ENCODE measurements around the gene USP13.

DNA sequence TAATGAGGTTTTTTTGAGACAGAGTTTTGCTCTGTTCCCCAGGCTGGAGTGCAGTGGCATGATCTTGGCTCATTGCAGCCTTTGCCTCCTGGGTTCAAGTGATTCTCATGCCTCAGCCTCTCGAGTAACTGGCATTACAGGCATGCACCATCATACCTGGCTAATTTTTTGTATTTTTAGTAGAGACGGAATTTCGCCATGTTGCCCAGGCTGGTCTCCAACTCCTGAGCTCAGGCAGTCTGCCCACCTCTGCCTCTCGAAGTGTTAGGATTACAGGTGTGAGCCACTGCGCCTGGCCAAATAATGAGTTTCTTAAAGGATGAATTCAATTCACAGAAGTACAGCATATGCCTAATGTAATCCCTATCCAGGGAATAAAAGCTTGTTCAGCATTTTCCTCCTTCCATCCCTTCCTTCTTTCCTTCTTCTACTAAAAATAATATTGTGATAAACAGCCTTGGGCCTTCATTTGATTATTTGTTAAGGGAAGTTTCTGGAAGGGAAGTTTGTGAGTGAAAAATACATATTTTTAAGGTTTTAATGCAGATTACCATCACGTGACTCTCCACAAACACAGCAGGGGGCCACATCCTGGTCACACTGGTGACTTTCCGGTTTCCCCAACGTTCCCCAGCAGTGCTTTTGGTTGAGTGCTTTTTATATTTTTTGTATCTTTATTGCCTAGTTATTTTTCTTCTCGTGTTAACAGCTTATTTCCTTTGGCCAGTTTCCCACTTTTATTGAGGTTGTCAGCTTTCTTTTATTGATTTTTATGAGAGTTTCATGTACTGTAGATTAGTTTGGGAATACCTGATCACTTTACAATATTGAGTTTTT, 116.8 kb downstream of the USP13 start:
- TF ChIP-seq ZNF124 (CRISPR knock-in tag; IDR thresholded peaks at IDR 0.05) (no peak), SP1 (IDR thresholded peaks at IDR 0.05) (no peak), SP1 (CRISPR knock-in tag; IDR thresholded peaks at IDR 0.05) (no peak), KDM6A (CRISPR knock-in tag; IDR thresholded peaks at IDR 0.05; ENCODE audit: low read depth) (no peak), ZNF274 (CRISPR knock-in tag; IDR thresholded peaks at IDR 0.05) (no peak), ARID2 (CRISPR knock-in tag; IDR thresholded peaks at IDR 0.05; ENCODE audit: borderline replicate concordance) (no peak)
- TF ChIP-seq, protein P1, sequence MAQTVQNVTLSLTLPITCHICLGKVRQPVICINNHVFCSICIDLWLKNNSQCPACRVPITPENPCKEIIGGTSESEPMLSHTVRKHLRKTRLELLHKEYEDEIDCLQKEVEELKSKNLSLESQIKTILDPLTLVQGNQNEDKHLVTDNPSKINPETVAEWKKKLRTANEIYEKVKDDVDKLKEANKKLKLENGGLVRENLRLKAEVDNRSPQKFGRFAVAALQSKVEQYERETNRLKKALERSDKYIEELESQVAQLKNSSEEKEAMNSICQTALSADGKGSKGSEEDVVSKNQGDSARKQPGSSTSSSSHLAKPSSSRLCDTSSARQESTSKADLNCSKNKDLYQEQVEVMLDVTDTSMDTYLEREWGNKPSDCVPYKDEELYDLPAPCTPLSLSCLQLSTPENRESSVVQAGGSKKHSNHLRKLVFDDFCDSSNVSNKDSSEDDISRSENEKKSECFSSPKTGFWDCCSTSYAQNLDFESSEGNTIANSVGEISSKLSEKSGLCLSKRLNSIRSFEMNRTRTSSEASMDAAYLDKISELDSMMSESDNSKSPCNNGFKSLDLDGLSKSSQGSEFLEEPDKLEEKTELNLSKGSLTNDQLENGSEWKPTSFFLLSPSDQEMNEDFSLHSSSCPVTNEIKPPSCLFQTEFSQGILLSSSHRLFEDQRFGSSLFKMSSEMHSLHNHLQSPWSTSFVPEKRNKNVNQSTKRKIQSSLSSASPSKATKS (CRISPR knock-in tag; IDR thresholded peaks at IDR 0.05) = no peak
- TF ChIP-seq, protein P2, sequence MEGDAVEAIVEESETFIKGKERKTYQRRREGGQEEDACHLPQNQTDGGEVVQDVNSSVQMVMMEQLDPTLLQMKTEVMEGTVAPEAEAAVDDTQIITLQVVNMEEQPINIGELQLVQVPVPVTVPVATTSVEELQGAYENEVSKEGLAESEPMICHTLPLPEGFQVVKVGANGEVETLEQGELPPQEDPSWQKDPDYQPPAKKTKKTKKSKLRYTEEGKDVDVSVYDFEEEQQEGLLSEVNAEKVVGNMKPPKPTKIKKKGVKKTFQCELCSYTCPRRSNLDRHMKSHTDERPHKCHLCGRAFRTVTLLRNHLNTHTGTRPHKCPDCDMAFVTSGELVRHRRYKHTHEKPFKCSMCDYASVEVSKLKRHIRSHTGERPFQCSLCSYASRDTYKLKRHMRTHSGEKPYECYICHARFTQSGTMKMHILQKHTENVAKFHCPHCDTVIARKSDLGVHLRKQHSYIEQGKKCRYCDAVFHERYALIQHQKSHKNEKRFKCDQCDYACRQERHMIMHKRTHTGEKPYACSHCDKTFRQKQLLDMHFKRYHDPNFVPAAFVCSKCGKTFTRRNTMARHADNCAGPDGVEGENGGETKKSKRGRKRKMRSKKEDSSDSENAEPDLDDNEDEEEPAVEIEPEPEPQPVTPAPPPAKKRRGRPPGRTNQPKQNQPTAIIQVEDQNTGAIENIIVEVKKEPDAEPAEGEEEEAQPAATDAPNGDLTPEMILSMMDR (CRISPR knock-in tag; IDR thresholded peaks at IDR 0.05) = no peak
- TF ChIP-seq, protein P3, sequence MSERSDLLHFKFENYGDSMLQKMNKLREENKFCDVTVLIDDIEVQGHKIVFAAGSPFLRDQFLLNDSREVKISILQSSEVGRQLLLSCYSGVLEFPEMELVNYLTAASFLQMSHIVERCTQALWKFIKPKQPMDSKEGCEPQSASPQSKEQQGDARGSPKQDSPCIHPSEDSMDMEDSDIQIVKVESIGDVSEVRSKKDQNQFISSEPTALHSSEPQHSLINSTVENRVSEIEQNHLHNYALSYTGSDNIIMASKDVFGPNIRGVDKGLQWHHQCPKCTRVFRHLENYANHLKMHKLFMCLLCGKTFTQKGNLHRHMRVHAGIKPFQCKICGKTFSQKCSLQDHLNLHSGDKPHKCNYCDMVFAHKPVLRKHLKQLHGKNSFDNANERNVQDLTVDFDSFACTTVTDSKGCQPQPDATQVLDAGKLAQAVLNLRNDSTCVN (CRISPR knock-in tag; IDR thresholded peaks at IDR 0.05; ENCODE audit: borderline replicate concordance) = no peak
- TF ChIP-seq, protein P4, sequence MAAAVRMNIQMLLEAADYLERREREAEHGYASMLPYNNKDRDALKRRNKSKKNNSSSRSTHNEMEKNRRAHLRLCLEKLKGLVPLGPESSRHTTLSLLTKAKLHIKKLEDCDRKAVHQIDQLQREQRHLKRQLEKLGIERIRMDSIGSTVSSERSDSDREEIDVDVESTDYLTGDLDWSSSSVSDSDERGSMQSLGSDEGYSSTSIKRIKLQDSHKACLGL (CRISPR knock-in tag; IDR thresholded peaks at IDR 0.05) = no peak

Measured in HepG2 (cell line).